ENCODE results near the gene CD44. TPM values are rescaled to one million over a fixed set of nuclear protein-coding genes. Genes with fewer than 3 reads are reported as not detected.
A peak's percentile ranks its signal among the peaks of the same experiment; 100 is the strongest.

The CD44 gene
- total and polyA plus RNA-seq, 4 donors: 4.1 to 26.9 (median 14.6) TPM

DNA sequence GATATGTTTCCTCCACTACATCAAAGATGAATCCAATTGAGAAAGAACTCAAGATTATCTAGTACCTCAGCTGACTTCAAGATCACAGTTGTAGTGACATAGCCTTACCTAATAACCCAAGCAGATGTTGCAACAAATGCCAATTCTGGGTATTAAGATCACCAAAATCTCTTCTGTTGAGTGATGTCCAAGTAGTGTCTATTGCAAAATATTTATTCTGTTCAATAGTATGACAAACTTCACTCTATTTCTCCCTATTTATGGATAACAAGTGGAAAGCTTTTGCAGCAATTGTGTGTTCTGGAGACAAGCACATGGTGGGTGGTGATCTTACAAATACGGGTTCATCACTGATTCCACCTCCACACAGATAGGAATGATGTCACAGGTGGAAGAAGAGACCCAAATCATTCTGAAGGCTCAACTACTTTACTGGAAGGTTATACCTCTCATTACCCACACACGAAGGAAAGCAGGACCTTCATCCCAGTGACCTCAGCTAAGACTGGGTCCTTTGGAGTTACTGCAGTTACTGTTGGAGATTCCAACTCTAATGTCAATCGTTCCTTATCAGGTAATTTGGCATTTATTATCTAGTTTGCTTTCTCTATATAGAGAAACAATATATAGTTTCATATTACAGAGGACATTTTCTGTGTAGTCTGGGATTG lies 72.0 kb downstream of the CD44 start (continued):
- no peak for TF ChIP-seq EGR1 (IDR thresholded peaks at IDR 0.05; ENCODE audit: low read depth in 2 of 2)
- TF ChIP-seq, protein P1, sequence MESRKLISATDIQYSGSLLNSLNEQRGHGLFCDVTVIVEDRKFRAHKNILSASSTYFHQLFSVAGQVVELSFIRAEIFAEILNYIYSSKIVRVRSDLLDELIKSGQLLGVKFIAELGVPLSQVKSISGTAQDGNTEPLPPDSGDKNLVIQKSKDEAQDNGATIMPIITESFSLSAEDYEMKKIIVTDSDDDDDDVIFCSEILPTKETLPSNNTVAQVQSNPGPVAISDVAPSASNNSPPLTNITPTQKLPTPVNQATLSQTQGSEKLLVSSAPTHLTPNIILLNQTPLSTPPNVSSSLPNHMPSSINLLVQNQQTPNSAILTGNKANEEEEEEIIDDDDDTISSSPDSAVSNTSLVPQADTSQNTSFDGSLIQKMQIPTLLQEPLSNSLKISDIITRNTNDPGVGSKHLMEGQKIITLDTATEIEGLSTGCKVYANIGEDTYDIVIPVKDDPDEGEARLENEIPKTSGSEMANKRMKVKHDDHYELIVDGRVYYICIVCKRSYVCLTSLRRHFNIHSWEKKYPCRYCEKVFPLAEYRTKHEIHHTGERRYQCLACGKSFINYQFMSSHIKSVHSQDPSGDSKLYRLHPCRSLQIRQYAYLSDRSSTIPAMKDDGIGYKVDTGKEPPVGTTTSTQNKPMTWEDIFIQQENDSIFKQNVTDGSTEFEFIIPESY (IDR thresholded peaks at IDR 0.05): peak; percentile 53
- TF ChIP-seq, protein P2, sequence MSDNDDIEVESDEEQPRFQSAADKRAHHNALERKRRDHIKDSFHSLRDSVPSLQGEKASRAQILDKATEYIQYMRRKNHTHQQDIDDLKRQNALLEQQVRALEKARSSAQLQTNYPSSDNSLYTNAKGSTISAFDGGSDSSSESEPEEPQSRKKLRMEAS (IDR thresholded peaks at IDR 0.05): peak; percentile 58
- TF ChIP-seq YY1 (IDR thresholded peaks at IDR 0.05): peak; percentile 50
- peak in 1 of 2 donors; percentile 68 for TF ChIP-seq JUND (IDR thresholded peaks at IDR 0.05)
- no peak for TF ChIP-seq FOXA1 (IDR thresholded peaks at IDR 0.05)
- no peak for TF ChIP-seq TAF1 (conservative IDR thresholded peaks at IDR 0.05)
- TF ChIP-seq, protein P3, sequence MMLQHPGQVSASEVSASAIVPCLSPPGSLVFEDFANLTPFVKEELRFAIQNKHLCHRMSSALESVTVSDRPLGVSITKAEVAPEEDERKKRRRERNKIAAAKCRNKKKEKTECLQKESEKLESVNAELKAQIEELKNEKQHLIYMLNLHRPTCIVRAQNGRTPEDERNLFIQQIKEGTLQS (IDR thresholded peaks at IDR 0.05): no peak
- peak in 1 of 2 donors; percentile 34 for TF ChIP-seq RAD21 (IDR thresholded peaks at IDR 0.05)

DNA sequence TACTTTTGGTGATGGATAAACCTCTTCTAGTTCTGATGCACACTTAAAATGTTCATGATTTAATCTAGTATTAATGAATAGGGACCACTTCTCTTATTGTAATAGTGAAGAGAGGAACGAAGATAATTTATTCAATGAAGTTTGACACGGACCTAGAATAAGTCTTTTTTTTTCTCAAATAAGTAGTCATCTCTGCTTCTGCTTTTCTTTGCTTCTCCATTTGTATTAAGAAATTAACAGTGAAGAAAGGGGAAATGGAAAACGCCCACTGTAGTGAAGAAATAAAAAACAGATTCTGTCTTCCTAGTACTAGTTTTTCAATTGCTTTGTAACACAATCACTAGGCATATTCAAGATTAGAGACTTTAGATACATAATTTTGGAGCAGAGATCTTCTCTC lies 73.0 kb downstream of the CD44 start:
- H3K36me3 ChIP-seq (ENCODE audit: control insufficient read depth in 4 of 4, insufficient read depth in 3 of 4, low read depth in 1 of 4, low read length in 3 of 4): no peaks in the 10 kb centered on the region
- H3K9me3 ChIP-seq (ENCODE audit: control insufficient read depth in 4 of 4, low read length in 3 of 4): no peaks in the 10 kb centered on the region
- 81% methylated on average over 3 of the region's 3 CpGs for WGBS
- DNase-seq (ENCODE audit: low spot score): no peak
- H3K4me1 ChIP-seq (ENCODE audit: control insufficient read depth in 4 of 4, insufficient read depth in 4 of 4, low read length in 3 of 4): no peaks in the 10 kb centered on the region
- H3K4me3 ChIP-seq (ENCODE audit: low read depth in 1 of 3, low read length in 3 of 3): no peak overlapping the region
- no peak overlapping the region for H3K27ac ChIP-seq (ENCODE audit: low read depth in 1 of 2, low read length in 2 of 2)
- no peak for TF ChIP-seq FOXA1 (IDR thresholded peaks at IDR 0.05)
- no peak for TF ChIP-seq TAF1 (conservative IDR thresholded peaks at IDR 0.05)
- no peak for TF ChIP-seq RXRA (IDR thresholded peaks at IDR 0.05)
- no peak for TF ChIP-seq FOXA2 (IDR thresholded peaks at IDR 0.05)
- no peak for TF ChIP-seq EGR1 (IDR thresholded peaks at IDR 0.05; ENCODE audit: low read depth in 2 of 2)
- no peak for TF ChIP-seq JUND (IDR thresholded peaks at IDR 0.05)
- no peak for TF ChIP-seq YY1 (IDR thresholded peaks at IDR 0.05)
- TF ChIP-seq, protein P4, sequence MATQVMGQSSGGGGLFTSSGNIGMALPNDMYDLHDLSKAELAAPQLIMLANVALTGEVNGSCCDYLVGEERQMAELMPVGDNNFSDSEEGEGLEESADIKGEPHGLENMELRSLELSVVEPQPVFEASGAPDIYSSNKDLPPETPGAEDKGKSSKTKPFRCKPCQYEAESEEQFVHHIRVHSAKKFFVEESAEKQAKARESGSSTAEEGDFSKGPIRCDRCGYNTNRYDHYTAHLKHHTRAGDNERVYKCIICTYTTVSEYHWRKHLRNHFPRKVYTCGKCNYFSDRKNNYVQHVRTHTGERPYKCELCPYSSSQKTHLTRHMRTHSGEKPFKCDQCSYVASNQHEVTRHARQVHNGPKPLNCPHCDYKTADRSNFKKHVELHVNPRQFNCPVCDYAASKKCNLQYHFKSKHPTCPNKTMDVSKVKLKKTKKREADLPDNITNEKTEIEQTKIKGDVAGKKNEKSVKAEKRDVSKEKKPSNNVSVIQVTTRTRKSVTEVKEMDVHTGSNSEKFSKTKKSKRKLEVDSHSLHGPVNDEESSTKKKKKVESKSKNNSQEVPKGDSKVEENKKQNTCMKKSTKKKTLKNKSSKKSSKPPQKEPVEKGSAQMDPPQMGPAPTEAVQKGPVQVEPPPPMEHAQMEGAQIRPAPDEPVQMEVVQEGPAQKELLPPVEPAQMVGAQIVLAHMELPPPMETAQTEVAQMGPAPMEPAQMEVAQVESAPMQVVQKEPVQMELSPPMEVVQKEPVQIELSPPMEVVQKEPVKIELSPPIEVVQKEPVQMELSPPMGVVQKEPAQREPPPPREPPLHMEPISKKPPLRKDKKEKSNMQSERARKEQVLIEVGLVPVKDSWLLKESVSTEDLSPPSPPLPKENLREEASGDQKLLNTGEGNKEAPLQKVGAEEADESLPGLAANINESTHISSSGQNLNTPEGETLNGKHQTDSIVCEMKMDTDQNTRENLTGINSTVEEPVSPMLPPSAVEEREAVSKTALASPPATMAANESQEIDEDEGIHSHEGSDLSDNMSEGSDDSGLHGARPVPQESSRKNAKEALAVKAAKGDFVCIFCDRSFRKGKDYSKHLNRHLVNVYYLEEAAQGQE (IDR thresholded peaks at IDR 0.05): no peak
- TF ChIP-seq, protein P1 (IDR thresholded peaks at IDR 0.05): no peak
- H3K27me3 ChIP-seq (ENCODE audit: control insufficient read depth in 4 of 4, insufficient read depth in 4 of 4, low read length in 3 of 4): no peaks in the 10 kb centered on the region
- H3K9ac ChIP-seq (ENCODE audit: low read depth in 1 of 2, low read length in 2 of 2): no peak overlapping the region
